Measurements from ENCODE around the gene KRTAP10-3. TPM values are rescaled to one million over a fixed set of nuclear protein-coding genes. Genes with fewer than 3 reads are reported as not detected.
"Not testable (repeated sequence)": the region's sequence is repeated elsewhere in the genome, so short reads cannot be mapped to it uniquely, and the experiment has no call there.

The KRTAP10-3 gene
- total RNA-seq, 1 donor from 2014 or later, result not detected

DNA sequence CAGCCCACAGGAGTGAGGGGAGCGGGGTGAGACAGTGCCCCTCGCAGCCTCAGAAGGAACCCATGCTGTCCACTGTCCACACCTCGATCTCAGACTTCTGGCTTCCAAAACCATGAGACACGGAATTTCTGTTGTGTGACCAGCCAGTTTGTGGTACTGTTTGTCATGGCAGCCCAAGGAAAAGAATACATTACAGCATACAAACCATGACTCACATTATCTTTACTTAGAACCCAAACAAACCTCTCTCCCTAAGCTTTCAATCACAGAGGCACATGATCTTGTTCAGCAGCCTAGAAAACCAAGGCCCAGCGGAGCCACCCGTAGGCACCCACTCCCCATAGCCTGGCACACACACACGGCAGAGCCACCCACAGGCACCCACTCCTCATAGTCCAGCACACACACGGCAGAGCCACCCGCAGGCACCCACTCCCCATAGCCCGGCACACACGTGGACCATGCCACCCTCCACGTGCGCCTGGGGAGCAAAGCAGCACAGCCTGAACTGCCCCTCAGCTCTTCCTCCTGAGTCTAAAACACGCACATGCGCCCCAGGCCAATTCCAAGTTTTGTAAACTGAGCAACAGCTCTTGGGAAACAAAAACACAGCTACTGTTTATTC, 14.5 kb upstream of the KRTAP10-3 start:
- no peak for FAIRE-seq
- DNase-seq (ENCODE audit: low spot score in 2 of 2), result peak in 1 of 2 donors; percentile 36

- DNase-seq (ENCODE audit: low spot score in 2 of 2) (no peak), FAIRE-seq (no peak)
Observed at GRCh38 chr21:44571844-44572782, 13.5 kb upstream of the KRTAP10-3 start.

- FAIRE-seq, result no peak
- no peak for DNase-seq (ENCODE audit: low spot score in 2 of 2)
Observed at GRCh38 chr21:44571296-44571695, 12.7 kb upstream of the KRTAP10-3 start.

GRCh38 chr21:44569861-44570517, 11.4 kb upstream of the KRTAP10-3 start:
- no peak for DNase-seq (ENCODE audit: low spot score in 2 of 2)
- no peak for FAIRE-seq

- FAIRE-seq (no peak), DNase-seq (ENCODE audit: low spot score in 2 of 2) (no peak)
Observed at GRCh38 chr21:44568667-44569556, 10.3 kb upstream of the KRTAP10-3 start.

GRCh38 chr21:44568261-44568660, 9.7 kb upstream of the KRTAP10-3 start:
- DNase-seq (ENCODE audit: low spot score in 2 of 2) (no peak), FAIRE-seq (no peak)

GRCh38 chr21:44567481-44568171, 9.0 kb upstream of the KRTAP10-3 start:
- no peak for DNase-seq (ENCODE audit: low spot score in 2 of 2)

DNA sequence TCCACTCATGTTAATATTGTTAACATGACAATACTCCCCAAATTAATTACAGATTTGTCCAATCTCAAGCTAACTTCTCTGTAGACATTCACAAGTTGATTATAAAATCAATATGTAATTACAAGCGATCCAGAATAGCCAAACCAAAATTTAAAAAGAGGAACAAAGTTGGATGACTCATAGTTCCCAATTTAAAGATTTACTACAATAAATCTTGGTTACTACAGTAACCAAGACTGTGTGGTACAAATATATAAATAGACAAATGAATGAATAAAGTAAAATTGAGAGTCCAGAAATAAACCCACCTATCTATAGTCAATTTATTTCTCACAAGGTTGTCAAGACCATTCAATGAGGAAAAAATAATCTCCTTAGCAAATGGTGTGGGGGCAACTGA, 7.8 kb upstream of the KRTAP10-3 start:
- DNase-seq (ENCODE audit: low spot score in 2 of 2), result no peak
- FAIRE-seq, result no peak

More at GRCh38 chr21:44567481-44568171, 9.0 kb upstream of the KRTAP10-3 start:
- no peak for FAIRE-seq

GRCh38 chr21:44564886-44565598, 6.4 kb upstream of the KRTAP10-3 start:
- FAIRE-seq (no peak), DNase-seq (ENCODE audit: low spot score in 2 of 2) (no peak)

DNA sequence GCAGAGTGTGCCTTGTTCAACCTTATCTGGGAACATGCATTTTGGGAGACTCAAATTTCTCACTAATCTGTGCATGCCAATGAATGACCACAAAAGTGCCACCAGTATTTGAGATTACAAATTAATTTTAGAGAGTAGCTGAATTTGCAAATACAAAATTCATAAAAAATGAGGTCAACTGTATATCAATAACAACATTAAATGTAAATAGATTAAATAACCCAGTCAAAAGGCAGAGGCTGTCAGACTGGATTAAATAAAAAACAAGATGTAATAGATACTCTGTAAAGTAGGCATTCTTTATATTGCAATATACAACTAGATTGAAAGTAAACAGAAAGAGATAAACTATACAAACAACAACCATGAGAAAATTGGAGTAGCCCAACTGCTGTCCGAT, 5.5 kb upstream of the KRTAP10-3 start:
- FAIRE-seq, result no peak

DNA sequence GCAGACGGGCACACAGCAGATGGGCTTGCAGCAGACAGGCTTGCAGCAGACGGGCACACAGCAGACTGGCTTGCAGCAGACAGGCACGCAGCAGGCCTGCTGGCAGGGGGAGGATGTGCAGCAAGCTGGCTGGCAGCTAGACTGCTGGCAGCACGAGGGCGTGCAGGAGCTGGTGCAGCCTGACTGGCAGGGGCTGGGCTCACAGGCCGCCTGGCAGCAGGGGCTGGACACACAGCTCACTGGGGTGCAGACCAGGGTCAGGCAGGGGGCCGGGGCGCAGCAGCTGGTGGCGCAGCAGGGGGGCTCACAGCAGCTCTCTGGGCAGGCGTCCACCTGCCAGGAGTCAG, 293 bp downstream of the KRTAP10-3 start:
- not testable (repeated sequence) for FAIRE-seq; DNase-seq (ENCODE audit: low spot score in 2 of 2)

More for the DNA sequence above, 5.5 kb upstream of the KRTAP10-3 start:
- DNase-seq (ENCODE audit: low spot score in 2 of 2), result no peak

DNA sequence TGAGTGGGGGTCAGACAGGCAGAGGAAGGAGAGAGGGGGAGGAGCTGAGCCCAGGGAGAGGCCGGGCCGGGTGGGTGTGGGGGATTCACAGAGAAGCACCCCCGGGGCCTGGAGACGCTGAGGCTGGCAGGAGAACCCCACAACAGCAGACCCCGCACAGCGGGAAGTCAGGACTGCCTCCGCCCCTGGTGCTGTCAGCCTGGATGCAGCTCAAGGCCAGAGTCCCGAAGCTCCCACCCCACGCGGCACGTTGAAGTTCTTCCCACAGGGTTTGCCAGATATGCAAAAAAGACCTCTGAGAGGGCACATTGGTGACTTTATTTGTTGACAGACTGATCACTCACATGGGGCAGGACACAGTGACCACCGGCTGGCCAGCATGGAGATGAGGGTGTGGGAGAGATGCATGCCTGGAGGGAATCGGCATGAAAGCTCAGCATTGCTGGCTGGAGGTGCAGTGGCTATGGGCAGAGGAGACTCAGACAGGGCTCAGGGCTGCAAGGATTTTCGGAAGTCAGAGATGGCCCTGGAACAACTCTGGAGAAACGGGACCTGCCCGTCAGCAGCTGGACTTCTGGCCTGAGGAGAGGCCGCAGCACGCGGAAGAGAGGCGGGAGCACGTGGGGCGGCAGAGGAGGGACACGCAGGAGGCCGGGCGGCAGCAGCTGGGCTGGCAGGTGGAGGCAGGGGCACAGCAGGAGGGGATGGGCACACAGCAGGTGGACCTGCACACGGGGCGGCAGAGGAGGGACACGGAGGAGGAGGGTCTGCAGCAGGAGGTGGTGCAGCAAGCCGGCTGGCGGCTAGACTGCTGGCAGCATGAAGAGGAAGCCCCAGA, 885 bp downstream of the KRTAP10-3 start:
- no peak for FAIRE-seq
- DNase-seq (ENCODE audit: low spot score in 2 of 2), result no peak

DNA sequence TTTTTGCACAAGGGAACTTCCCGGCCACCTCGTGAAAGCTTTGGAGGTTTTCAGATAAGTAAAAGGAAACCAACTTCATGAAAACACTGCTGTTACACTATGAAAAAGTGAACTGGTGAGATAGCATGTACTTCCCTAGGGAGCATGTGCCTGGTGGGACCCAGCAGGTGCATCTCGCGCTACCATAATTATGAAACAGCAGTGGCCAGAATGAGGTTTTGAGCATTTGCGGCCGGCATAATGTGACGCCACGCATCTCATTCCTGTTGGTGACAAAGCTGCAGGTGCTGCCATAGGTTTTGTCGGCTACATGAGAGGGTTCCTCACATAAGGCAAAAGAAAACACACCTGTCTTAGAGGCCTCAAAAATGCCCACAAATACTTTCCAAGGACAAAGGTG, 1.7 kb downstream of the KRTAP10-3 start:
- no peak for DNase-seq (ENCODE audit: low spot score in 2 of 2)
- FAIRE-seq, result no peak

GRCh38 chr21:44555200-44555875, 3.3 kb downstream of the KRTAP10-3 start:
- DNase-seq (ENCODE audit: low spot score in 2 of 2), result no peak
- FAIRE-seq, result no peak

DNA sequence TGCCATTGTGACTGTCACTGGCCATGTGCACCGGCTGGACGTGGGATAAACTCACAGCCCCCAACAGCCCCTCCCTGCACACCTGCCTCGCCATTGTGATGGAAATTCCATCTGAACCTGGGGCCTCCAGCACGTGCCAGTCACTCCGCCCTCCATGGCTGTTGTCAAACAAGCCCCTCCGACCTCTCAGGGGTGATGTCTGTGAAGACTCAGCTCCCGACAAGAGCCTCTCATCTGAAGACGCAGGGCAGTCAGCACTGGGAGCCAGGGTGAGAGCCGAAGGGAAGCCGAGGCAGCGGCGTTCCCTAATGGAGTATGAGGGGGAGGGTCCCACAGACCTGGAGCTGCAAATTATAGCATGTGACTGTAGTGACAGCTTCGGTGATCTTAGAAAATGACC, 5.9 kb downstream of the KRTAP10-3 start:
- DNase-seq (ENCODE audit: low spot score in 2 of 2) (no peak), FAIRE-seq (no peak)

DNA sequence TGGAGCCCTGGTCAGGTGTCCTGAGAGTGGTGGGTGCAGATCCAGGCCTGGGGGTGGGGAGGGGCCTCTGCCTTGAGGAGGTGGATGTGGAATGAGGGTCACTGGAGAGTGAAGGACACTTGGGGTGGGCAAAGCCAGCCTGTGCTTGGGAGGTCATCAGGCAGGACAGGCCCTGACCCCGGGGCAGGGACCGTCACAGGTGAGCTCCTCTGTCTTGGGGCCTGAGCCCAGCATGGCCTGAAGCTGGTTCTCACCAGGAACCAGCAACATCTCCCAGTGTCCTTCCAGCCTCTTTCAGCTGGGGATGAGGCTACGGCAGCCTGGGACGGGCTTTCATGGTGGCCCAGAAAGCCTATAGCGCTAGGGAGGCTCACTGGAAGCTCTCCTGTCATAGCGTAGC, 6.5 kb downstream of the KRTAP10-3 start:
- DNase-seq (ENCODE audit: low spot score in 2 of 2) (no peak), FAIRE-seq (no peak)

GRCh38 chr21:44551340-44551961, 7.1 kb downstream of the KRTAP10-3 start, which contains the start of gene KRTAP10-2:
Gene KRTAP10-2, minus strand, starts transcription at chr21:44551505. Its CDS starts 47 bp downstream, at chr21:44551458.
- DNase-seq (ENCODE audit: low spot score in 2 of 2) (no peak), FAIRE-seq (no peak)

Data from frontal cortex (tissue), 4 donors.